OCI-LY1 (cell line): Measurements from ENCODE around the gene ADAM8.

ENCODE experiments used
- CTCF ChIP-seq: fragments of 200-600 bp; sonication (generic), shearing (Covaris generic); IDR thresholded peaks from 2 replicates; pipeline ENCODE4 v1.5.1; 2017; ENCODE audit warnings: mild to moderate bottlenecking, antibody characterized with exemption, low read length, moderate library complexity, mixed read lengths
- EZH2 ChIP-seq: fragments of 200-600 bp; sonication (generic), shearing (Covaris generic); IDR thresholded peaks from 2 replicates; pipeline ENCODE4 v1.8.0; 2017; ENCODE audit warnings: borderline replicate concordance, mixed run types, mild to moderate bottlenecking, antibody characterized with exemption, low read length, moderate library complexity, mixed read lengths

GRCh38 chr10:133309100-133309719 is 32.5 kb upstream of the ADAM8 start:
- no peak for TF ChIP-seq CTCF
- TF ChIP-seq EZH2: no peak
